ENCODE data around the gene KRTAP5-6. TPM values are rescaled to one million over a fixed set of nuclear protein-coding genes. Genes with fewer than 3 reads are reported as not detected.

Gene KRTAP5-6
- total and polyA plus RNA-seq, 3 experiments from 2014 or later = not detected

DNA sequence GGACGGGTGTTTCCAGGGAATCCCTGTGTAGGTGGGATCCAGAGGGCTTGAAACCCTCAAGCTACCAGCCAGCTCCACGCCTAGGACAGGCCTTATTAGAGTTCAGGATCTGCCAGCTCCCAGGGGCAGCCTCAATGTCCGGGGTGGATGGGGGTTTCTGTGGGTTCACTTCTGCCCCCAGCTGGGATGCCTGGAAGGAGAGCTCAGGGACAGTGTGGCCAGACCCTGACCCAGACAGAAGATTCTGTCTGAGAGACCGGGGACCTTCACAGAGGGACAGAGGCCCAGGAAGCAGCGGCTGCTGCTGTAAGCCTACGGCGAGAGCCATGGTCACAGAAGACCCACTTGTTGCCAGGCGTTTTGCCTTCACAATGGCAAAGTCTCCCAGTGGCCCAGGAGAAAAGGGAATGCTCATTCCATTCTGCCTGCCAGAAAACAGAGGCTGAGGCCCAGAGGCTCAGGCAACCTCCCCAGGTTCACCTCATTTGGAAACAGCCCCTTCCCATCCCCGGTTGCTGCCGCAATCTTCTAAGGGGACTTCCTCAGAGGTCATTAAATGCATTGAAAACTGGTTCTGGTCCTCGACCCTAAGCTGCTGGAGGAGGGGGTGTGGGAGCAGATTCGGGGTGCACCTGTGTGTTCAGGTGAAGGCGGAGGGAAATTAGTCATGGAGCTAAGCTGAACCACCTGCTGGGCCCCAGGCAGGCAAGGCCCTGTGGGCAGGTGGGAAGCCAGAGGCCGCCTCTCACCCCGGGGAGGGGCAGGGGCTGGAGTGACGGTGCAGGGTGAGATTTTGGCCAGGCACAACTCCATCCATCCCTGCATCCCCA is 4.9 kb upstream of the KRTAP5-6 start:
- Histone ChIP-seq H3K9me3 (ENCODE audit: low read length) (no peaks in the 10 kb centered on the region), H3K27ac (ENCODE audit: low read depth, low read length) (no peak overlapping the region), H3K4me3 (ENCODE audit: low read length) (no peak overlapping the region), H3K27me3 (ENCODE audit: insufficient read depth, low read length, poor library complexity, severe bottlenecking) (peaks cover 4% of the 10 kb centered on the region), H3K4me1 (ENCODE audit: insufficient read depth, low read length) (peaks cover 13% of the 10 kb centered on the region), H3K36me3 (ENCODE audit: insufficient read depth, low read length) (no peaks in the 10 kb centered on the region)
- peaks cover 22 to 45% of the 10 kb centered on the region in 2 donors for H3K27me3 Mint-ChIP-seq
- H3K4me3 Mint-ChIP-seq = no peak overlapping the region
- POLR2A ChIA-PET = no interaction called here
- H3K9me3 Mint-ChIP-seq = no peaks in the 10 kb centered on the region
- DNase-seq = no peak
- no peaks in the 10 kb centered on the region for H3K36me3 Mint-ChIP-seq
- no peak overlapping the region for H3K27ac Mint-ChIP-seq
- CTCF ChIA-PET = interaction anchor here (1.0 to 6.4 kb wide), 15 partner anchors 10 to 461 kb away, joined by 3 to 286 read pairs (median 14); partner anchors contain the start of genes LSP1, SYT8 and TNNI2
- peaks cover 4 to 9% (median 7%) of the 10 kb centered on the region in 3 donors for H3K4me1 Mint-ChIP-seq

DNA sequence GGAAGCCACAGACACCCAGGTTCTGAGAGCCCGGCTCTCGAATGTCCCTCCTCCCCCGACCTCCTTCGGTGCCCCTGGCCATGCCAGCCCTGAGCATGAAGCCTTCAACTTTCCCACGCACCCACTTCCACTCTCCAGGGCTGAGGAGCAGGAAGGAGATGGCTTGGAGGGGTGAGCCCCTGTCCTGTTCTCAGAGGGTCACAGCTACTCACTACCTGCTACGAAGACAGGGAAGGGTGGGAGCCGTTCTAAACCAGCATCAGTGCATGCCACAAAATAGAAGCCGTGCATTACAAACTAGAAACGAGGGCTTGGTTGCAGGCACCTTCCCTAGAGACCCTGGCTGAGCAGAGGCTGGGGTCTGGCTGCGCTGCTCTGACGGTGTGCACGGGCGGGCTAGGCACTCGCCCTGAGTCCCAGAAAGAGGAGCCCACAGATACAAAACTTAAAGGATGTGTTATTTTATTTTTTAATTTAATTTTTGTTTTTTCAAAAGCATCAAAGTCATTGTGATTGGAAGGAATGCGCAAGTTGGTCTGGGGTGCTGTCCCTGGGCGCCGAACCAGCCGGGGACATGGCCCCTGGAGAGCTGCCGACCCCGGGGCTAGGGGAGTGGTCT is 4.2 kb upstream of the KRTAP5-6 start:
- Histone ChIP-seq H3K36me3 (ENCODE audit: insufficient read depth, low read length) (no peaks in the 10 kb centered on the region), H3K9me3 (ENCODE audit: low read length) (no peaks in the 10 kb centered on the region), H3K27ac (ENCODE audit: low read depth, low read length) (no peak overlapping the region), H3K27me3 (ENCODE audit: insufficient read depth, low read length, poor library complexity, severe bottlenecking) (peaks cover 4% of the 10 kb centered on the region), H3K4me3 (ENCODE audit: low read length) (no peak overlapping the region), H3K4me1 (ENCODE audit: insufficient read depth, low read length) (peaks cover 13% of the 10 kb centered on the region)
- H3K4me3 Mint-ChIP-seq = no peak overlapping the region
- CTCF ChIA-PET = interaction anchor here (0.9 to 6.4 kb wide), 33 partner anchors 9 to 460 kb away, joined by 3 to 286 read pairs (median 6); partner anchors contain the start of genes LSP1, SYT8 and TNNI2
- H3K9me3 Mint-ChIP-seq = no peaks in the 10 kb centered on the region
- POLR2A ChIA-PET = interaction anchor here (1.9 kb wide), 1 partner anchor 140 kb away, joined by 14 read pairs; no protein-coding TSS in a partner anchor
- H3K4me1 Mint-ChIP-seq = peaks cover 4 to 9% (median 7%) of the 10 kb centered on the region in 3 donors
- no peaks in the 10 kb centered on the region for H3K36me3 Mint-ChIP-seq
- no peak for DNase-seq
- H3K27ac Mint-ChIP-seq = no peak overlapping the region
- peaks cover 22 to 45% of the 10 kb centered on the region in 2 donors for H3K27me3 Mint-ChIP-seq

GRCh38 chr11:1693327-1694063 is 3.5 kb upstream of the KRTAP5-6 start:
- peaks cover 13% of the 10 kb centered on the region for H3K4me1 ChIP-seq (ENCODE audit: insufficient read depth, low read length)
- CTCF ChIA-PET = interaction anchor here (0.6 to 6.4 kb wide), 66 partner anchors 9 to 611 kb away, joined by 3 to 286 read pairs (median 5); partner anchors contain the start of genes LSP1, SYT8, TNNI2 and TNNT3
- peaks cover 4 to 9% (median 7%) of the 10 kb centered on the region in 3 donors for H3K4me1 Mint-ChIP-seq
- H3K27me3 ChIP-seq (ENCODE audit: insufficient read depth, low read length, poor library complexity, severe bottlenecking) = peaks cover 4% of the 10 kb centered on the region
- no peak overlapping the region for H3K27ac Mint-ChIP-seq
- H3K4me3 ChIP-seq (ENCODE audit: low read length) = peak overlapping the region; percentile 46
- DNase-seq = peak; percentile 54 to 77 (median 68)
- H3K27ac ChIP-seq (ENCODE audit: low read depth, low read length) = no peak overlapping the region
- H3K9me3 ChIP-seq (ENCODE audit: low read length) = no peaks in the 10 kb centered on the region
- H3K36me3 ChIP-seq (ENCODE audit: insufficient read depth, low read length) = no peaks in the 10 kb centered on the region
- peaks cover 0 to 5% (median 0%) of the 10 kb centered on the region in 3 donors for H3K36me3 Mint-ChIP-seq
- peaks cover 19 to 46% of the 10 kb centered on the region in 2 donors for H3K27me3 Mint-ChIP-seq
- peak overlapping the region in 6 of 7 donors; percentile 39 to 76 (median 70) for H3K4me3 Mint-ChIP-seq
- H3K9me3 Mint-ChIP-seq = no peaks in the 10 kb centered on the region
- POLR2A ChIA-PET = interaction anchor here (0.7 to 1.9 kb wide), 2 partner anchors 140 to 456 kb away, joined by 3 to 14 read pairs; no protein-coding TSS in a partner anchor

- ChIA-PET CTCF (interaction anchor here (0.6 to 6.4 kb wide), 70 partner anchors 8 to 611 kb away, joined by 3 to 286 read pairs (median 5); partner anchors contain the start of genes LSP1, SYT8, TNNI2 and TNNT3), POLR2A (interaction anchor here (0.7 to 1.9 kb wide), 2 partner anchors 139 to 456 kb away, joined by 3 to 14 read pairs; no protein-coding TSS in a partner anchor)
- Histone ChIP-seq H3K27ac (ENCODE audit: low read depth, low read length) (no peak overlapping the region), H3K4me1 (ENCODE audit: insufficient read depth, low read length) (peaks cover 13% of the 10 kb centered on the region), H3K4me3 (ENCODE audit: low read length) (no peak overlapping the region), H3K36me3 (ENCODE audit: insufficient read depth, low read length) (no peaks in the 10 kb centered on the region), H3K27me3 (ENCODE audit: insufficient read depth, low read length, poor library complexity, severe bottlenecking) (peaks cover 4% of the 10 kb centered on the region), H3K9me3 (ENCODE audit: low read length) (no peaks in the 10 kb centered on the region)
- Mint-ChIP-seq H3K27ac (peak overlapping the region in 1 of 8 donors; percentile 43), H3K4me1 (peaks cover 4 to 9% (median 7%) of the 10 kb centered on the region in 3 donors), H3K36me3 (peaks cover 0 to 5% (median 0%) of the 10 kb centered on the region in 3 donors), H3K4me3 (no peak overlapping the region), H3K9me3 (no peaks in the 10 kb centered on the region), H3K27me3 (peaks cover 17 to 43% of the 10 kb centered on the region in 2 donors)
- peak; percentile 63 to 82 (median 73) for DNase-seq
These were observed 2.7 kb upstream of the KRTAP5-6 start for GRCh38 chr11:1694064-1694845.

- peak overlapping the region in 1 of 8 donors; percentile 43 for H3K27ac Mint-ChIP-seq
- no peaks in the 10 kb centered on the region for H3K9me3 ChIP-seq (ENCODE audit: low read length)
- H3K36me3 ChIP-seq (ENCODE audit: insufficient read depth, low read length) = no peaks in the 10 kb centered on the region
- H3K27ac ChIP-seq (ENCODE audit: low read depth, low read length) = no peak overlapping the region
- no peaks in the 10 kb centered on the region for H3K9me3 Mint-ChIP-seq
- ChIA-PET POLR2A (interaction anchor here (1.9 kb wide), 1 partner anchor 138 kb away, joined by 14 read pairs; no protein-coding TSS in a partner anchor), CTCF (interaction anchor here (0.8 to 6.4 kb wide), 26 partner anchors 7 to 458 kb away, joined by 3 to 286 read pairs (median 6); partner anchors contain the start of genes LSP1 and SYT8)
- H3K4me3 Mint-ChIP-seq = no peak overlapping the region
- peaks cover 13% of the 10 kb centered on the region for H3K4me1 ChIP-seq (ENCODE audit: insufficient read depth, low read length)
- H3K4me3 ChIP-seq (ENCODE audit: low read length) = no peak overlapping the region
- peaks cover 4 to 9% (median 7%) of the 10 kb centered on the region in 3 donors for H3K4me1 Mint-ChIP-seq
- H3K27me3 Mint-ChIP-seq = peaks cover 15 to 37% of the 10 kb centered on the region in 2 donors
- peaks cover 4% of the 10 kb centered on the region for H3K27me3 ChIP-seq (ENCODE audit: insufficient read depth, low read length, poor library complexity, severe bottlenecking)
- DNase-seq = no peak
- peaks cover 0 to 5% (median 0%) of the 10 kb centered on the region in 3 donors for H3K36me3 Mint-ChIP-seq
These were observed 2.0 kb upstream of the KRTAP5-6 start for GRCh38 chr11:1694846-1695547.

DNA sequence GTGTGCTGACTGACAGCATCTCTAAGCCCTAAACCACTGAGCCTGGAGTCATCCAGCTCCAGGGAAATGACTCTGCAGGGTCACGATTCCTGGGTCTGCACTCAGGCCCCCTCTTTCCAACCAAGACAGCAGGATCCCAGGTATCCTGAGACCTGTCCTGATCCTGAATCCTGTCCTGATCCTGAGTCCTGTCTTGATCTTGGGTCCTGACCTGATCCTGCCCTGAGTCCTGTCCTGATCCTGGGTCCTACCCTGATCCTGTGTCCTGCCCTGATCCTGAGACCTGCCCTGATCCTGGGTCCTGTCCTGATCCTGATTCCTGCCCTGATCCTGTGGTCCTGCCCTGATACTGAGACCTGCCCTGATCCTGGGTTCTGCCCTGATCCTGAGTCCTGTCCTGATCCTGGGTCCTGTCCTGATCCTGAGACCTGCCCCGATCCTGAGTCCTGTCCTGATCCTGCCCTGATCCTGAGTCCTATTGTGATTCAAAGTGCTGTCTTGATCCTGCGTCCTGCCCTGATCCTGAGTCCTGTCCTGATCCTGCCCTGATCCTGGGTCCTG is 1.4 kb upstream of the KRTAP5-6 start:
- H3K27ac Mint-ChIP-seq = no peak overlapping the region
- H3K27me3 Mint-ChIP-seq = peaks cover 13 to 32% of the 10 kb centered on the region in 2 donors
- no peak overlapping the region for H3K4me3 Mint-ChIP-seq
- peaks cover 0 to 5% (median 0%) of the 10 kb centered on the region in 3 donors for H3K36me3 Mint-ChIP-seq
- no peak for DNase-seq
- Histone ChIP-seq H3K4me3 (ENCODE audit: low read length) (no peak overlapping the region), H3K9me3 (ENCODE audit: low read length) (no peaks in the 10 kb centered on the region), H3K4me1 (ENCODE audit: insufficient read depth, low read length) (peaks cover 16% of the 10 kb centered on the region), H3K36me3 (ENCODE audit: insufficient read depth, low read length) (no peaks in the 10 kb centered on the region), H3K27ac (ENCODE audit: low read depth, low read length) (no peak overlapping the region), H3K27me3 (ENCODE audit: insufficient read depth, low read length, poor library complexity, severe bottlenecking) (peaks cover 4% of the 10 kb centered on the region)
- ChIA-PET POLR2A (no interaction called here), CTCF (interaction anchor here (1.9 to 6.4 kb wide), 6 partner anchors 56 to 457 kb away, joined by 5 to 286 read pairs (median 34); partner anchors contain the start of gene SYT8)
- no peaks in the 10 kb centered on the region for H3K9me3 Mint-ChIP-seq
- H3K4me1 Mint-ChIP-seq = peaks cover 8 to 16% (median 13%) of the 10 kb centered on the region in 3 donors
